Stimulated activated CD8-positive, alpha-beta memory T cell treated with anti-CD3 and anti-CD28 coated beads, Interleukin-7, amount 100 ng/mL, for 4 hours (primary cell): ENCODE data around the gene SH3RF1.
"Not testable (repeated sequence)": the region's sequence is repeated elsewhere in the genome, so short reads cannot be mapped to it uniquely, and the experiment has no call there.

Source experiments
- DNase-seq, 2 donors: peaks; one replicate each; pipeline ENCODE4 v3.0.0-alpha.2; 2020; ENCODE audit warnings: low read depth in 2 of 2

Gene SH3RF1

GRCh38 chr4:169200361-169201030, 70.3 kb downstream of the SH3RF1 start:
- DNase-seq, result no peak

GRCh38 chr4:169199184-169199583, 71.6 kb downstream of the SH3RF1 start:
- no peak for DNase-seq

GRCh38 chr4:169198167-169198566, 72.6 kb downstream of the SH3RF1 start:
- DNase-seq, result no peak

- DNase-seq, result not testable (repeated sequence)
Observed at GRCh38 chr4:169197206-169197605, 73.5 kb downstream of the SH3RF1 start.

- no peak for DNase-seq
Observed at GRCh38 chr4:169195032-169195431, 75.7 kb downstream of the SH3RF1 start.

- not testable (repeated sequence) for DNase-seq
Observed at GRCh38 chr4:169189968-169190367, 80.8 kb downstream of the SH3RF1 start.

GRCh38 chr4:169189372-169189771, 81.4 kb downstream of the SH3RF1 start:
- no peak for DNase-seq

GRCh38 chr4:169188204-169188603, 82.6 kb downstream of the SH3RF1 start:
- DNase-seq, result no peak

GRCh38 chr4:169185133-169185956, 85.4 kb downstream of the SH3RF1 start:
- no peak for DNase-seq

GRCh38 chr4:169184686-169185085, 86.1 kb downstream of the SH3RF1 start:
- no peak for DNase-seq

GRCh38 chr4:169184236-169184635, 86.5 kb downstream of the SH3RF1 start:
- no peak for DNase-seq

GRCh38 chr4:169183581-169183980, 87.2 kb downstream of the SH3RF1 start:
- DNase-seq, result no peak

- DNase-seq, result no peak
Observed at GRCh38 chr4:169179609-169180521, 90.9 kb downstream of the SH3RF1 start.

- DNase-seq, result not testable (repeated sequence)
Observed at GRCh38 chr4:169178092-169178491, 92.7 kb downstream of the SH3RF1 start.

- DNase-seq, result no peak
Observed at GRCh38 chr4:169175476-169175875, 95.3 kb downstream of the SH3RF1 start.

GRCh38 chr4:169175035-169175434, 95.7 kb downstream of the SH3RF1 start:
- no peak for DNase-seq

GRCh38 chr4:169174247-169174646, 96.5 kb downstream of the SH3RF1 start:
- no peak for DNase-seq

- no peak for DNase-seq
Observed at GRCh38 chr4:169167957-169168858, 102.5 kb downstream of the SH3RF1 start.

- no peak for DNase-seq
Observed at GRCh38 chr4:169164669-169165415, 105.9 kb downstream of the SH3RF1 start.

- DNase-seq, result no peak
Observed at GRCh38 chr4:169163947-169164668, 106.6 kb downstream of the SH3RF1 start.
